AML-193 (cell line): ENCODE data around the gene MYLIP.

ENCODE experiments used
- DNase-seq, 2 experiments: peaks; one replicate each; lab custom pipeline; 2025; lab: John Stamatoyannopoulos, UW

MYLIP gene

DNA sequence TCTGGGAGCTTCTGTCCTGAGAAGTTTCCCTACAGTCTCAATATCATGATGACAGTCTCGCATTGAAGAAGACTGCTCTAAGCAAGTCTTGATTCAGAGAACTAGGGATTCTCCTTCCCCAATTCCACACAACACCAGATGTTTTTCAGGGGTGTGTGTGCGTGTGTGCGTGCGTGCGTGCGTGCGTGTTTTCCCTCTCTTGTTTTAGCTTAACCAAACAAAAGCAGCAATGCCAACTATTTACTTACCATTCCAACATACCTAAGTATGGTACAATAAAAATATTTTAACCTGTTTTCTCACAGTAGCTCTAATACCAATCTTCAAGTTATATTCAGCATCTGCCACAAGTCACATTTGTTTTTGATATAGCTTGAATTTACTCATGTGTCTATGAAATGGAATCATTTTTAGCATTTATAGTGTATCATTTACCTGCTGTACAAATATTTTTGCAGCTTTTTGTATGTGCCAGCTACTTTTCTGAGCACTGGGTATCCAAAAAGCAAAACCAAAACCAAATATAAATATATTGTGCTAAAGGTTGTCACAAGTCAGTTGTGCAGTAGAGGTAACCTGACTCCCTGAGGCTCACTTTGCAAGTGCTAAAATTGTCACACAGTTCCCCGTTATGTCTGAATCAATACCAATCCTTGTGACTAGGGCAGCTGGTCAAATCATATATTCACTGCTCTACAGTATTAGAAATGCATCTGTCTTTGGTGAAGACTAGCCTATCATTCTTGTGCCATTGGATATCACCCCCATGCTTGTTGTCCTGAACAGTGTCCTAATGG lies 21.7 kb upstream of the MYLIP start:
- DNase-seq: no peak

DNA sequence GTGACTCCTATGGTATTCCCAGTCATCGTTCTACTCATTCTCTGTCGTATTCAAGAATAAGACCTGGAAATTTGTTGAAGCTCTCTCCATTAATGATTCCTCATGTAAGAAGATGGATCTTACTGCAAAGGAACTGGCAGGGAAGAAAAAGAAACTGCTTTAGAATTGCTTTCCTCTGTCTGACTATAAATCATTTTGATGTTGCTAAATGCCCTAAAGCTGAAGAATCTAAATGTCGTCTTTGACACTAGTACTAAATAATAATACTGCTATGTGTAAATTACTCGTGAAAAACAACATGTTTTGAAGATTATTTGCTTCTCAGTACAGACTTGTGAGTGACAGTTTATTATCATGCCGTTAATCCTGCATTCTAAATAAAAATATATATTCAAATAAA lies 20.5 kb upstream of the MYLIP start:
- DNase-seq: no peak

DNA sequence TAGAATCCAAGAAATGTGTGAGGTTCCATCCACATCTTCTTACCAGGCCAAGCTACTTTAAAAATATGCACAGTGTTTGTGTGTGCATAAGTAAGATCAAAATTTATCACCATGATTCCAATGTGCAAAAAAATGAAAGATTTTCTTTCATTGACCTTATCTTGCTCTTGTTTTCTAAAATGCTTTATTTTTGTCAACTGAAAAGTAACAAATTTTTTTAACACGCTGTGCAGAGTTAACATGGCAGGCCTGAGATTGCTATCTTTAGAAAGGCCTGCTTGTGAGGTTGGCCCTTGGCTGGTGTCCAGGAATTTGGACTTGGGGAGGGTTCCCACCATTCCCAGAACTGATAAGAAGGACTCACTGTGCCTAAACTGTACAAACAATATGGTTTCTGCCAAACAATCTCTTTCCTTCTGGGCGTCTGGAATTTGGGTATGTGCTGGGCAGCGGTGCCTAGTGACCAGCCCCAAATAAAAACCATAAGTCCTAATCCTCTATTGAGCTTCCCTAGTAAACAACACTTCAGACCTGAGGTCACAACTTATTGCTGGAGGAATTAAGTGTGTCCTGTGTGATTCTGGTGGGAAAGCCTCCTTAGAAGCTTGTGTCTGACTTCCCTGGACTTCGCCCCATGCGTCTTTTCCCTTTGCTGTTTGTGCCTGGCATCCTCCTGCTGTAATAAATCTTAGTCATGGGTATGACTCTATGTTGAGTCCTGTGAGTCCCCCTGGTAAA lies 19.8 kb upstream of the MYLIP start:
- no peak for DNase-seq

GRCh38 chr6:16109659-16110305 lies 19.1 kb upstream of the MYLIP start:
- DNase-seq: no peak

- no peak for DNase-seq
These were observed 10.1 kb upstream of the MYLIP start for GRCh38 chr6:16118825-16119224.

DNA sequence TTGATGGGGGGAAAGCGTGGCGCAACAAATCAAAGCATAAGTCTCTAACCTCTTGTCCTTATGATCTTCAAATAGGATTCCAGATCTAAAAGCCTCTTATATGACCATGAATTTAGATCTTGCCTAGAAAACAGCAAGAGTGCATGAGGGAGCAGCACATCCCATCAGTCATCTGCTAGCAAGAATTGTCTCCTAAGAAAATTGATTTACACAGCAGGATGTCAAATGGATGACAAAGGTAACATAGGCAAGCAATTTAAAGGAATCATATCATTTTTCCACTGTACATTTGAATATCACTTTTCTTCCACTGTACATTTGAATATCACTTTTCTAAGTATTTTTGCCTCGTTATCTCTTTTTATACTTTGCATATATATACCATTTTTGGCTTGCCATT lies 7.5 kb upstream of the MYLIP start:
- DNase-seq: no peak

DNA sequence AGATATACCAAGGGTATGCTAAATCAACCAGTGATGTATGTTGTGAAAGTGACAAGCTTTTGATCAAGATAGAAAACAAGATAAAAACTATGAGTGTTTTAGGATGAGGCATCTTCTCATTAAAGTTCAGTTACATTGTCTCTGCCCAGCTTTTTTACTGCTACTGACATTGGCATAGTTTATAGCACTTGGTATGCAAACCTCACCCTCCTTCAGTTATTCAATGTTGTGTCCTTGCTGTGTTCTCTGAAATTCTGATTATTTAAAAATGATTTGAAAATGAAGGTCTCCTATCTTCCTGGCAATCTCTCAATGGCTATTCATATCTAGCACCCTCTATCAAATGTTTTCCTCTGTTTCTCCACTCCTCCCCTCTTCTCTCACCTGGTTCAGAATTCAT lies 6.7 kb upstream of the MYLIP start:
- no peak for DNase-seq

- no peak for DNase-seq
These were observed 4.4 kb upstream of the MYLIP start for GRCh38 chr6:16124198-16125180.

DNA sequence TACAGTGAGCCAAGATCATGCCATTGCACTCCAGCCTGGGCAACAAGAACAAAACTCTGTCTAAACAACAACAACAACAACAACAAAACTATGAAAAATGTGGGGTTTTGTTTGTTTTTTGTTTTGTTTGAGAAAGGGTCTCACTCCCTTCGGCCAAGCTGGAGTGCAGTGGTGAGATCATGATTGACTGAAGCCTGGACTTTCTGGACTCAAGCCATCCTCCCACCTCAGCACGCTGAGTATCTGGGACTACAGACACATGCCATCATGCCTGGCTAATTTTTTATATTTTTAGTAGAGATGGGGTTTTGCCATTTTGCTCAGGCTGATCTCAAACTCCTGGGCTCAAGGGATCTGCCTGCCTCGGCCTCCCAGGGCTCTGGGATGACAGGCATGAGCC lies 2.8 kb upstream of the MYLIP start:
- DNase-seq: no peak

GRCh38 chr6:16126861-16127260 lies 2.0 kb upstream of the MYLIP start:
- DNase-seq: no peak

- DNase-seq: no peak
These were observed 1.4 kb upstream of the MYLIP start for GRCh38 chr6:16127471-16127870.

DNA sequence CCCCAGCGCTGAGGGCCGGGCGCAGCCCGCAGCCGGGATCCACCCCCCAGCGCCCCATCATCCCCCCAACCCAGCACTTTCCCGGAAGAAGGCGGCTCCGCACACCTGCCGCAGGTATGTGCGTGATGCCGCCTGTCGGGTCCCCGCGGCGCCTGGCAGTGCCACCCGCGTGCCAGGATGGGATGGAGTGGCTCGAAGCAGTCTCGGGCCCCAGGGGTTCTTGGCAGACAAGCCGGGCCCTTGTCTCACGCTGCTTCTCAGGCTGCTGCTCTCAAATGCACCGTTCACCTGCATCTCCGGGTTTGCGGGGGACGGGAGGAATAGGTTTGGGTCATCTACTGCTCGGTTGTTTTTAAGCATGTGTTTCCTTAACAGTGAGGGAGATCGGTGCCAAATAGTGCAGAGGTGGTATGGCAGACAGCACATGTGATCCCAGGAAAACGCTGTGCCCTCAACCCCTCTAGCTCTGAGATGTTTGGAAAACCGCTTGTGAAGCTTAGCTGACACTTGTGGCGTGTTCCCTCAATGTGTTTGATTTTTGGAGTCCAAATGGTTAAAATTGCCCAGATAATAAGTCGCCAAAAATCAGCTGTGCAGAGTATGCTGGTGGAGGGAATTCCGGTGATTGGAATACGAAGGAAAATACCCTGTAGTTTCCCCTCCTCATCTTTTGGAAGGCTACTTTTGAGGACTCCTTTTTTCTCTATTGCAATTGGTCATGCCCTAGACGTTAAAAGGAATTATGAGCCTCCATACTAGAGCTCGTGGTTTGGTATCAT lies 926 bp downstream of the MYLIP start:
- DNase-seq: no peak

DNA sequence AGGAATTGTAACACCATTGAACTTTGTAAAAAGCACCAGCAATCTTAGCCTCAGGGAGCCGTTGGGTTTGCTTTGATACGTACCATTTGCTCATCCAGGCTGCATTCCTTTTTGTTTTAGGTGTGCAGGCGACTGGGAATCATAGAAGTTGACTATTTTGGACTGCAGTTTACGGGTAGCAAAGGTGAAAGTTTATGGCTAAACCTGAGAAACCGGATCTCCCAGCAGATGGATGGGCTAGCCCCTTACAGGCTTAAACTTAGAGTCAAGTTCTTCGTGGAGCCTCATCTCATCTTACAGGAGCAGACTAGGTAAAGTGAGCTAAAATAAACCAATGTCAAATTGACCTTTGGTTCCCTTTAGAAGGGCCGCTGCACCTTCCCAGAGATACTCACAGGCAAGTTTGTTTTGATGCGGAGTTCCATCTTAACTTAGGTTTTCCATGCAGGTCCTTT lies 1.6 kb downstream of the MYLIP start:
- no peak for DNase-seq

DNA sequence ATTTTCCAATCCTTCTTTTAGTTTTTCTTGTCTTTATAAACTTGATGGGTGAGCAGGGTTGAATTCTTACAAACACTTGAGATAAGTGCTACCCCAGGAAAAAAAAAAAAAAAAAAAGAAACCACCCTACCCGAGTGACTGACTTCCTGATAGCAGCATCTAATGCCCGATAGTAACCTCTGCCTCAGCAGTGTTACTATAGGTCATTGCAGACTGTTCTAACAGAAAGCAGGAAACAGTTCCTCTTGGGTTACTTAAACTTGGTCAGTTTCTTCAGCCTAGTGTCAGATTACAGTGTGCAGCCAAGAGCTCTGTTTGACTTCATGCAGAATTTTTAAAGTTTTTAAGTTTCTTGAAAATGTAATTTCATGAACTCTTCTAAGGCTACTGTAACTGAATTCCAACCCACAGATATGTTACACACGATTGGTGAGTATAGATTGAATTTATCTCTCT lies 2.1 kb downstream of the MYLIP start:
- peak; percentile 97 to 98 for DNase-seq

DNA sequence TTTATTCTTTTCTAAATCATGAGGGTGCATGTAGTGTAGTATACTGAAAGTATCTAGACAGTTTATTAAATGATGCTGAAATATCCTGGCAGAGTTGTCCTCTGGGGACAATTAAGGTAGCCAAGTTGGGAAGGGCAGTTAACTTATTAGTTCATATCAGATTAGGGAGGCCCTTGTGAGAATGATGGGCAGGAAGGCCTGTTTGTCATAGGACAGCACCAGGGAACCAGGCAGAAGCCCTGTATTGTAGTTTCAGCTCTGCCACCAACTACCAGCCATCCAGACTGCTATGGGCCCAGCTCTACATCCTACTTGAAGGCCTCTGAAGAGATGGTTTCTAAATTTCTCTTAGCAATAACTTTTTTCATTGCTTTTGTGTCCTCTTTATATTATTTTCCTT lies 4.0 kb downstream of the MYLIP start:
- peak; percentile 9 to 39 for DNase-seq

DNA sequence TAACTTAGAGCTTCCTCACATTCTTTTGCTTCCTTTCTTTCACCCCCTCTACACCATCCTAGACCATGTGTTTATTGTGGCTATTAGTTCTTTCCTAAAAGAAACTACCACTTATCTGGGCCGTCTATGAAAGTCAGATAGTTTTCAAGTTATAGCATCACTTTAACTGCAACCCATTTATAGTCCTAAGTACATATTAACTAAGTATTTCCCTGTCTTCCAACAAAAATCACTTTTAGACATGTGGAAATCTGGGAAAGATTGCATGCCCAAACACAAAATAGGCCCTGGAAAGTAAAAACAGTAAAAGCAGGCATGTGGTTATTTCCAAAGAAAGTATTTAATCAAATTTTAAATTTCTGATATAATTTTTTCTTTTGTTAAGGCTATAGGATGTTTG lies 5.5 kb downstream of the MYLIP start:
- DNase-seq: no peak

DNA sequence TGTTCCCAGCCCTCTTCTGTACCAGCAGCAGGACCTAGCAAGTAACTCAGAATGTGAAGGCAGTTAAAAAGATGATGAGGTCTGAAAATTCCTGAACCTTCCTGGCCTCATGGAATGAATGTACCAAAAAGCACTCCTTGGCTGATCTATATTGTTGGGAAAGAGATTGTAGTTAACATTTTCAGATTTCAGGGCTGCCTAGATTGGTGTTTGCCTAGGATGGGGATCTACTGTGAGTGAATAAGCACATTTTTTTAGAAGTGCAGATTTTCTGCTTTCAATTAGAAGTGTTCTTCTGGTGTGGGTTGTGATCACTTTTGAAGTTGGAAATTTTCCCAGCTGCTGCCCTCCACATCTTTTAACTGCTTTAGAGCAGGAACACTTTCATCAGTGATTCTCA lies 6.2 kb downstream of the MYLIP start:
- no peak for DNase-seq

DNA sequence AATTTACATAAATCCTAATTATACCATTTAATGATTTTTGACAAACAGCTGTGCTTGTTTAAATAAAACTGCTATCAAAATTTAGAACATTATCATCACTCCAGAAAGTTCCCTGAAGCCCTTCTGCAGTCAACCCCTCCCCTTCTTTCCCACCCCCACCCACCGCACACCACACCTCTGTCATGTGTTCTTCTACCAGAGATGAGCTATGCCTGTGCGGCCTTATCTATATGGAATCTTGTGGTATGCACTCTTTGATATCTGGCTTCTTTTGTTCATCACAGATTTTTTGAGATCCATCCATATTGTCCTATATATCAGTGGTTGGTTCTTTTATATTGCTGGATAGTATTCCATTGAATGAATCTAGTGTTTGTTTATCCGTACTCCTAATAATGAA lies 7.2 kb downstream of the MYLIP start:
- DNase-seq: no peak

- DNase-seq: no peak
These were observed 8.0 kb downstream of the MYLIP start for GRCh38 chr6:16136621-16137450.

GRCh38 chr6:16137451-16137801 lies 8.5 kb downstream of the MYLIP start:
- no peak for DNase-seq
